Measurements from ENCODE around the gene GGPS1. TPM values are rescaled to one million over a fixed set of nuclear protein-coding genes. Genes with fewer than 3 reads are reported as not detected.
A peak's percentile ranks its signal among the peaks of the same experiment; 100 is the strongest.
"Not testable (repeated sequence)": the region's sequence is repeated elsewhere in the genome, so short reads cannot be mapped to it uniquely, and the experiment has no call there.

Gene GGPS1
- polyA plus RNA-seq, 3 donors: 52.7 to 62.8 (median 54.0) TPM

- DNase-seq (ENCODE audit: low read depth in 3 of 3, low spot score in 2 of 3): no peak
Measured at GRCh38 chr1:235336903-235337302, 8.5 kb downstream of the GGPS1 start.

GRCh38 chr1:235339746-235340145, 11.4 kb downstream of the GGPS1 start:
- DNase-seq (ENCODE audit: low read depth in 3 of 3, low spot score in 2 of 3): no peak

- no peak for DNase-seq (ENCODE audit: low read depth in 3 of 3, low spot score in 2 of 3)
Measured at GRCh38 chr1:235341334-235341733, 13.0 kb downstream of the GGPS1 start.

GRCh38 chr1:235342039-235342438, 13.7 kb downstream of the GGPS1 start:
- no peak for DNase-seq (ENCODE audit: low read depth in 3 of 3, low spot score in 2 of 3)

GRCh38 chr1:235342471-235342870, 14.1 kb downstream of the GGPS1 start:
- DNase-seq (ENCODE audit: low read depth in 3 of 3, low spot score in 2 of 3): no peak

GRCh38 chr1:235343726-235344125, 15.4 kb downstream of the GGPS1 start:
- no peak for DNase-seq (ENCODE audit: low read depth in 3 of 3, low spot score in 2 of 3)

GRCh38 chr1:235351441-235351840, 23.1 kb downstream of the GGPS1 start:
- DNase-seq (ENCODE audit: low read depth in 3 of 3, low spot score in 2 of 3): no peak

- no peak for DNase-seq (ENCODE audit: low read depth in 3 of 3, low spot score in 2 of 3)
Measured at GRCh38 chr1:235351898-235352297, 23.5 kb downstream of the GGPS1 start.

GRCh38 chr1:235357485-235358373, 29.4 kb downstream of the GGPS1 start:
- no peak for DNase-seq (ENCODE audit: low read depth in 3 of 3, low spot score in 2 of 3)

- DNase-seq (ENCODE audit: low read depth in 3 of 3, low spot score in 2 of 3): no peak
Measured at GRCh38 chr1:235358899-235359298, 30.5 kb downstream of the GGPS1 start.

- DNase-seq (ENCODE audit: low read depth in 3 of 3, low spot score in 2 of 3): not testable (repeated sequence)
Measured at GRCh38 chr1:235364189-235364588, 35.8 kb downstream of the GGPS1 start.

GRCh38 chr1:235366286-235366685, 37.9 kb downstream of the GGPS1 start:
- DNase-seq (ENCODE audit: low read depth in 3 of 3, low spot score in 2 of 3): no peak

- peak; percentile 93 to 96 (median 94) for DNase-seq (ENCODE audit: low read depth in 3 of 3, low spot score in 2 of 3)
Measured at GRCh38 chr1:235367000-235367908, 38.9 kb downstream of the GGPS1 start, which contains the start of gene TBCE. TBCE (plus strand) TSS chr1:235367427; CDS start chr1:235380050, 12,623 bp downstream.

GRCh38 chr1:235368428-235368827, 40.1 kb downstream of the GGPS1 start:
- DNase-seq (ENCODE audit: low read depth in 3 of 3, low spot score in 2 of 3): no peak

GRCh38 chr1:235369802-235370201, 41.4 kb downstream of the GGPS1 start:
- no peak for DNase-seq (ENCODE audit: low read depth in 3 of 3, low spot score in 2 of 3)

- no peak for DNase-seq (ENCODE audit: low read depth in 3 of 3, low spot score in 2 of 3)
Measured at GRCh38 chr1:235375919-235376605, 47.7 kb downstream of the GGPS1 start.

GRCh38 chr1:235378134-235378735, 49.9 kb downstream of the GGPS1 start:
- not testable (repeated sequence) for DNase-seq (ENCODE audit: low read depth in 3 of 3, low spot score in 2 of 3)

- not testable (repeated sequence) for DNase-seq (ENCODE audit: low read depth in 3 of 3, low spot score in 2 of 3)
Measured at GRCh38 chr1:235381955-235382739, 53.8 kb downstream of the GGPS1 start.

- not testable (repeated sequence) for DNase-seq (ENCODE audit: low read depth in 3 of 3, low spot score in 2 of 3)
Measured at GRCh38 chr1:235385633-235386032, 57.3 kb downstream of the GGPS1 start.
